Activated T-helper 1 cell treated with anti-CD3 and anti-CD28 coated beads, Interleukin-12 subunit alpha, Interleukin-12 subunit beta, Interleukin-2, Interleukin-4 antibody, amounts not matched to agents 30 ng/mL and 10 ng/mL and 1 ng/mL, durations not matched to agents 14 hours and 24 hours and 36 hours (primary cell): ENCODE measurements around the gene S100A11. TPM values are rescaled to one million over a fixed set of nuclear protein-coding genes. Genes with fewer than 3 reads are reported as not detected.

Experiments
- DNase-seq: peaks from one replicate; pipeline ENCODE4 v3.0.0; 2021; ENCODE audit warnings: low spot score
- H3K27ac Mint-ChIP-seq: one replicate; pipeline ENCODE4 v1.8.0; 2021; ENCODE audit warnings: mild to moderate bottlenecking, mixed read lengths
- H3K27me3 Mint-ChIP-seq: one replicate; pipeline ENCODE4 v1.8.0; 2022; ENCODE audit warnings: mild to moderate bottlenecking, moderate library complexity, mixed read lengths; ENCODE audit not compliant: insufficient read depth
- H3K36me3 Mint-ChIP-seq: one replicate; pipeline ENCODE4 v1.8.0; 2021; ENCODE audit warnings: low read depth, mixed read lengths
- H3K4me1 Mint-ChIP-seq: one replicate; pipeline ENCODE4 v1.8.0; 2021; ENCODE audit warnings: low read depth, mixed read lengths
- H3K4me3 Mint-ChIP-seq: one replicate; pipeline ENCODE4 v1.8.0; 2021; ENCODE audit warnings: mild to moderate bottlenecking, moderate library complexity, mixed read lengths
- H3K9me3 Mint-ChIP-seq: one replicate; pipeline ENCODE4 v1.8.0; 2021; ENCODE audit warnings: mixed read lengths
- intact Hi-C: fragments of 100-400 bp; cut with micrococcal nuclease; formaldehyde crosslinking; loops from one replicate; pipeline ENCODE4 v1.15.1; 2024
- total RNA-seq: library from RNA; stranded (reverse); gene quantifications from 2 replicates; pipeline ENCODE4 v1.2.3, GENCODE V29; 2022

Gene S100A11
- total RNA-seq, 1 donor from 2014 or later = 203 TPM

DNA sequence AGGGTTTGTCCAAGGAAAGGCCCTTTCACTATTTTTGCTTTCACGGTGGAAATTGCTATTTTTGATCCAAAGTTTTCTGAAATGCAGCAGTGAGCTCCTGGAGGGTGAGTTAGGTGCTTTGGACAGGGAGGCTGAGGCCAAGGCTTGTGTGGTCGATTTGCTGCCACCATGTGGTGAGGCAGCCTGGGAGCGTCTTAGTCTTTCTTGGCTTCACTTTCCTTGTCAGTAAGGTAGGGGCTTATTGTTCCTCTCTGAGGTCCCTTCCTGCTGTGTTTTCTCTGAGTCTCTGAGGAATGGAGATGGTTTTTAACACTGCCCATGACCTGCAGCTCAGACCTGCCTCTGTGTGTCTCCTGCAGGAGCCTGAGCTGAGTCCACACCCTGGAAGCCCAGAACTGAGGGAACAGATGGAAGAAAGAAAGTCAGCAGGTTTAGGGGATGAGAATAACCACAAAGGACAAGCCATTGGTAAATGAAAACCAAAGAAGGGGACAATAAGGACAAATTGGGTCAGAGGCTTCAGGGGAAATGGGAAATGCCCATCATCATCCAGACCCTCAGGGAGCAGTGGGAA, 23.1 kb downstream of the S100A11 start:
- Mint-ChIP-seq H3K9me3 (no peaks in the 10 kb centered on the region), H3K36me3 (peaks cover 2% of the 10 kb centered on the region), H3K27me3 (peaks cover 26% of the 10 kb centered on the region), H3K4me1 (peaks cover 7% of the 10 kb centered on the region), H3K4me3 (no peak overlapping the region), H3K27ac (no peak overlapping the region)
- DNase-seq = peak; percentile 42
- intact Hi-C loops = loop anchor here (1.0 kb wide), 2 partner anchors 45 to 79 kb away; no protein-coding TSS in a partner anchor

DNA sequence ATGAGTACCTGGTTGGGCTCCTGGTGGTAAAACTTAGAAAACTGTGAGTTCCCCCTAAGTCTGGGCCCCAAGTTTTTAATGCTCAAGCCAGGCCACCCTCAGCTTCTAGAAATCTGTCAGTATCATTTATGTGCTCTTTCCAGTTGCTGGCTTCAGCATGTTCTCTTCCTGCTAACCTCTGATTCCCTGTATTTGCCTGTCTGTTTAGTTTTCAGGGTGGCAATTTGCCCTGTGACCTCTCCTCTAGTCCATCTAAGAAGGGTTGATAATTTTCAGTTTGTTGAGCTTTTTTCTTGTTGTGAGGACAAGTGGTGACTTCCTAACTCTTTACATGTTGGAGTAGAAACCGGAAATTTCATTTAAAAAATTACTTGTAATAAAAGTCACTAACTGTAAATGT, 27.1 kb downstream of the S100A11 start:
- intact Hi-C loops = no loop called here
- H3K9me3 Mint-ChIP-seq = no peaks in the 10 kb centered on the region
- no peak overlapping the region for H3K4me3 Mint-ChIP-seq
- peaks cover 34% of the 10 kb centered on the region for H3K27me3 Mint-ChIP-seq
- no peak for DNase-seq
- peaks cover 2% of the 10 kb centered on the region for H3K36me3 Mint-ChIP-seq
- peaks cover 15% of the 10 kb centered on the region for H3K4me1 Mint-ChIP-seq
- no peak overlapping the region for H3K27ac Mint-ChIP-seq

DNA sequence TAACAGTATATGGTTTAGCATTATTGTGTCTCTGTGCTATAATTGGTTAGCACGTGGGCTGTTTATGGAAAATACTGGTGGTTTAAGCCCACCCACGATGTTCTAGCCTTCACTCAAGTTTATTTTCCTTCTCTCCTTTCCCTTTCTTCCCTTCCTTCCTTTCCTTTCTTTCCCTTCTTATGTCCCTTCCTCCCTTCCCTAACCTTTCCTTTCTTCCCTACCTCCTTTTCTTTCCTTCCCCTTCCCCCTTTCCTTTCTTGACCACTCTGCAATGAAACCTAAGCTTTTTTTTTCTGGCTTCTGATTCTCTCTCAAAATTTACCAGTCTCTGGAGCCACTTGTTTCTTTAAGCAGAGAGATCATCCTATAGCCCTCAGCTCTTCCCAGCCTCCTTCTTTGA, 29.8 kb downstream of the S100A11 start:
- Mint-ChIP-seq H3K36me3 (no peaks in the 10 kb centered on the region), H3K4me3 (no peak overlapping the region), H3K27ac (peak overlapping the region; percentile 26), H3K27me3 (peaks cover 47% of the 10 kb centered on the region), H3K9me3 (no peaks in the 10 kb centered on the region), H3K4me1 (peaks cover 7% of the 10 kb centered on the region)
- intact Hi-C loops = no loop called here
- DNase-seq = no peak

DNA sequence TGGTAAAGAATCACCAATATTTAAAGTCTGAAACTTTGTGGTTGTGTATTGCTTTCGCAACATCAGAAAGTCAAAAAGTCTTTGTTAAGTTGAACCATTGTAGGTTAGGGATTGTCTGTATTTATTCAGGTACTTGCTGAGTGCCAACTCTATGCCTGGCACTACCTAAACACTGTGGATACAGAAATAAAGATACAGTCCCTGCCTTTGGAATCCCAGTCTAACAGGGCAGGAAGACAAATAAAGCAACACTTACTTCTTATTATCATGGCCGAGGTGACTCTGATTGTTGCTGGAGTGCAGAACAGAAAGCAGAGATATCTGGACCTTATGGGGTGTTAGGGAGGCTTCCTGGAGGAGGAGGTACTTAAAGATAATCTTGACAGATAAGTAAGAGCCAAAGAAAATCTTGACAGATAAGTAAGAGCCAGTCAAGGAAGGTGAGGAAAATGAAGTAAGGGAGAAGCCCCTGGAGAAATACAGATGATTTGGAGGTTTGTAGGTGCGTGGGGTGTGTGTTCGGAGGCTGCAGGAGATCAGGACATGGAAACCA, 31.4 kb downstream of the S100A11 start:
- H3K36me3 Mint-ChIP-seq = no peaks in the 10 kb centered on the region
- peaks cover 14% of the 10 kb centered on the region for H3K4me1 Mint-ChIP-seq
- intact Hi-C loops = no loop called here
- H3K27me3 Mint-ChIP-seq = peaks cover 47% of the 10 kb centered on the region
- no peak overlapping the region for H3K27ac Mint-ChIP-seq
- DNase-seq = no peak
- no peak overlapping the region for H3K4me3 Mint-ChIP-seq
- no peaks in the 10 kb centered on the region for H3K9me3 Mint-ChIP-seq

DNA sequence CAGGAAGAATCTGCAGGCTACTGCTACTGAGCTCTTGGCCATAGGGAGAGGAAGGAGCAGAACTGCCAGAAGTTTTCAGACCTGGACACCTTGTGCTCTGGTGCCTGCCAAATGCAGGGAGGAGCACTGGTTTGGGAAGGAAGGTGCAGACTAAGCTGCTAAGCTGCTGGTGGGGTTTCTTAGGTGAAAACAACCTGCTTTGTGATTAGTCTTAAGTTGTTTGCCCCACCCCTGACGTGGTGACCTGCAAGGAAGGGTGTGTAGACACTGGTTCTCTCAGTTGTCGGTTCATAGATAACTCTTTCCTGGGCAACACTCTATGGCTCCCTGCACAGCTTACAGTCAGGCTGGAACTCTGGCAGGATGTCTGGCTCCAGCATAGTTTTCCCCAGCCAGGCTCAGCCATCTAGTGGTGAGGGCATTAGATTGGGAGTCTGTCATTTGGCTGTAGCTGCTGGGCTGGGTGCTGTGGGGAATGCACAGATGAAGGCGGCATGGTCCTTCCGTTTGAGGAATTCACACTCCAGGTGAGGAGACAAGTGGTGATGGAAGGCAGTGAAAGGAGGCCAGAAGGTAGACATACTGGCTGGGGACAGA, 32.9 kb downstream of the S100A11 start:
- Mint-ChIP-seq H3K4me1 (peaks cover 14% of the 10 kb centered on the region), H3K4me3 (no peak overlapping the region), H3K27me3 (peaks cover 46% of the 10 kb centered on the region), H3K9me3 (no peaks in the 10 kb centered on the region), H3K27ac (no peak overlapping the region), H3K36me3 (no peaks in the 10 kb centered on the region)
- intact Hi-C loops = loop anchor here (5.0 kb wide), 1 partner anchor 412 kb away; no protein-coding TSS in a partner anchor
- DNase-seq = no peak

DNA sequence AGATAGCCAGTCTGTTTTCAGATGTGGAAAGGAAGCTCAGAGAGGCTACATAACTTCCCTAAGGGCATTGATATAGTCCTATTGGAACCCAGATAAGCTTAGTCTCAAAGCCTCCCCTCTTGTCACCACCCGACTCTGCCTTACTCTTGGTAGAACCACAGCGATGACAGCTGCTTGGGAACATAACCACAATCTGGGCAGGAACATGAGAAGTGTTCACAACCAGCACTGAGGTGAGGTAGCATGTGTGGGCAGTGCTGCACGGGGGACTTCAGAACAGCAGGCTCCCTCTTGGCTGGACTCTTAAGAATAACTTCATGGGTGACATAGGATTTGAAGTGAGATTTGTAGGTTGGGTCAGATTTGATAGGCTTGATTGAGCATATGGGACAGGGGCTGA, 33.8 kb downstream of the S100A11 start:
- intact Hi-C loops = loop anchor here (5.0 kb wide), 1 partner anchor 411 kb away; no protein-coding TSS in a partner anchor
- H3K27me3 Mint-ChIP-seq = peaks cover 46% of the 10 kb centered on the region

DNA sequence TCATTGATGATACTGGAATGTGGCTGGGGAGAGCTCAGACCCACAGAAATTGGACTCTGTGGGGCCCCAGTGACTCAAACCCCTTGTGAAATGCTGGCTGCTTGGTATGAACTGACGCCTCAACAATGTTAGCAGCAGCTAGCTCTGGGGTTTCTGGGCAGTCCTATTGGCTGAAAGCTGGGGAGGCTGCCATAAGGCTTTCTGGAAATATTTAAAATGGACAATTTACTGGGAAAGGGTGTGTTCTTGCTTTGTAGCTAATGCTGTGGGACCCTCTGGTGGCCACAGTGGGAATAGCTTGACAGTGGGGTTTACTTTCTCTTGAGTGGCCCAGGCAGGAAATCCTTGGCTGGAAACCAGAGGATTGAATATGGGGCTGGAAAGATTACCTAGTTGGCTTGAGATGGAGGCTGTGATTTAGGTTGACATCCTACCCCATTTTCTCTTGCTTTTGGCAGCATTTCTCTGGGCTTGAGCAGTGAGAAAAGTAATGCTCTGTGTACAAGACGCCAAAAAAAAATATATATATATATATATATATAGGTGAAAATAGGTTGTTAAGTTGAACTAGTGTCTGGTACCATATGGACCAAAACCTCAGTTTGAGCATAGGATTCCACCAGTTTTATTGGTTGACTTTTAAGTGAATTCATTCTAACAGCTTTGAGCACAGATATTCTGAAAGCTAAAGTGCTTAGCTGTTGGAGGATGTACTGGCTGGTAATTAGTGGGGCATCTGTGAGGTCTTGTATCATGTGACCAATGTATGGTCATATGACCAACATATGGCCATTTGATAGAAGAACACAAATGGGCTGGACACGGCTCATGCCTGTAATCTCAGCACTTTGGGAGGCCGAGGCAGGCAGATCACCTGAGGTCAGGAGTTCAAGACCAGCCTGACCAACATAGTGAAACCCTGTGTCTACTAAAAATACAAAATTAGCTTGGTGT, 34.9 kb downstream of the S100A11 start:
- DNase-seq = peak; percentile 50
- H3K36me3 Mint-ChIP-seq = no peaks in the 10 kb centered on the region
- H3K9me3 Mint-ChIP-seq = no peaks in the 10 kb centered on the region
- intact Hi-C loops = loop anchor here (1.0 to 5.0 kb wide), 4 partner anchors 34 to 410 kb away; no protein-coding TSS in a partner anchor
- H3K4me3 Mint-ChIP-seq = no peak overlapping the region
- peaks cover 37% of the 10 kb centered on the region for H3K27me3 Mint-ChIP-seq
- peaks cover 9% of the 10 kb centered on the region for H3K4me1 Mint-ChIP-seq
- no peak overlapping the region for H3K27ac Mint-ChIP-seq

More for the DNA sequence above, 33.8 kb downstream of the S100A11 start:
- no peak for DNase-seq
- Mint-ChIP-seq H3K9me3 (no peaks in the 10 kb centered on the region), H3K4me1 (peaks cover 14% of the 10 kb centered on the region), H3K27ac (no peak overlapping the region), H3K36me3 (no peaks in the 10 kb centered on the region), H3K4me3 (no peak overlapping the region)

DNA sequence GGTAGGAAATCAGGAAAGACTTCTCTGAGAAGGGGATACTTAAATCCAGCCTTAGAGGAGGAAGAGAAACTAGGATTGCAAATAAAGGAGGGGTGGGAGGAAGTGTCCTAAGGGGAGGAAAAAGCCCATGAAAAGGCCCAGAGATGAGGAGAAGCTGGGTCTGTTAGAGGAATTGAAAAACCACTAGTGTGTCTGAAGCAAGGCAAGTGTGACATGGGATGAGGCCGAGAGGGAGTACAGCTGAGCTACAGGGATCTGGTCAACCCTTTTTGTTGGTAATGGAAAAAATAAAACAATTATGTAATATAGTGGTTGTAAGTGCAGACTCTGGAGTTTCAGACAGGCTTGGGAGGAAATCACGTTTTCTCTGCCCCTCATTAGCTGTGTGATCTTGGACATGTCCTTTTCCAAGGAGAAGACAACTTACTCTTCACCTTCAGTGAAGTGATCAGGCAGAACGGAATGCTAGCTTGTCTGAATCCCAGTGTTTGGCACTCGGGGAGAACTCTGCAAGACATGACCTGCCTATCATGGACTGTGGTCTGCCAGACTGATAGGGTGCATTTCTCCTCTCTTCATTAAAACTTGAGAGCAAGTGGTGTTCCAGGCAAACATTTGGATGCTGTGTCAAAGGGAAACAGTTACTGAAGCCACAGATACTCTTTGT, 35.7 kb downstream of the S100A11 start:
- Mint-ChIP-seq H3K27ac (no peak overlapping the region), H3K4me3 (no peak overlapping the region), H3K9me3 (no peaks in the 10 kb centered on the region), H3K27me3 (peaks cover 35% of the 10 kb centered on the region), H3K4me1 (peaks cover 7% of the 10 kb centered on the region), H3K36me3 (no peaks in the 10 kb centered on the region)
- intact Hi-C loops = loop anchor here (1.0 to 5.0 kb wide), 4 partner anchors 33 to 409 kb away; no protein-coding TSS in a partner anchor
- DNase-seq = no peak

DNA sequence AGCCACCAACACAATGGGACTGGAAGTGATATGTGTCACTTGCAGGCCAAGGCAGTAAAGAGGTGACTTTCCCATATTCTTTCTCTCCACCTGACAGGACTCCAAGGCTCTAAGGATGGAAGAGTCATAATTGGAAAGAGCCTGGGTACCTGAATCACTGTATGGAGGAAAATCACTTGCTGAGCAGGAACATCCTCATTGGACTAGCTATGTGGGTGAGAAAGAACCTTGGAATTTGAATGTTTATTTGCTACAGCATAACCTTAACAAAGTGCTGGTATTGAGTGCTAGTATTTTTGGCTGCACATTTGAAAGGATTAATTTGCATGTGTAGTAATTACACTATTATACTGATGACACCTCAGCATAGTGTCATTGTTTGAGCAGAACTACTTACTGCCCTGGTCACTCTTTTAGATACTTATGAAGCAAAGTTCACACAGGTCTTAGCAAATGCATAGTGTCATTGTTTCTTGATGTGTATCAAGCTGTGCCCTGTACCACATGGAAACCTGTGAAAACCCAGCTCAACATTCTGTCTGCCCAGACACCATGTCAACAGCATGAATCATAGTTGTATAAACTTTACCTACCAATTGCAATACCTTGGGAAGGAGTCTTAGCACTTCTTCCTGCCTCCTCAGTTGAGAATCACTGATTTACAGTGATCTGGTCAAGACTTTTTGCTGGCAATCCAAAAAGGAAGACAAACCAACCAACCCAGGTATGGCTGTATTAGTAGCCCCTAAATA, 38.0 kb downstream of the S100A11 start:
- H3K9me3 Mint-ChIP-seq = no peaks in the 10 kb centered on the region
- no peaks in the 10 kb centered on the region for H3K36me3 Mint-ChIP-seq
- H3K27ac Mint-ChIP-seq = no peak overlapping the region
- H3K27me3 Mint-ChIP-seq = peaks cover 21% of the 10 kb centered on the region
- peaks cover 12% of the 10 kb centered on the region for H3K4me1 Mint-ChIP-seq
- H3K4me3 Mint-ChIP-seq = no peak overlapping the region
- DNase-seq = no peak
- intact Hi-C loops = loop anchor here (10.0 kb wide), 1 partner anchor 384 kb away; the partner anchor contains the start of gene SNX27

DNA sequence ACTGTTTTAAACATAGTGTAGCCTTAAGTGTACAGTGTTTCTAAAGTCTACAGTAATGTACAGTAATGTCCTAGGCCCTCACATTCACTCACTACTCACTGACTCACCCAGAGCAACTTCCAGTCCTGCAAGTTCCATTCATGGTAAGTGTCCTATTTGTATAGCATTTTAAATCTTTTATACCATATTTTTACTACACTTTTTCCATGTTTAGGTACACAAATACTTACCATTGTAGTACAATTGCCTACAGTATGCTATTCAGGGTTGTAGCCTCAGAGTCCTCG, 39.6 kb downstream of the S100A11 start:
- DNase-seq = no peak
- Mint-ChIP-seq H3K36me3 (peaks cover 6% of the 10 kb centered on the region), H3K27ac (no peak overlapping the region), H3K9me3 (no peaks in the 10 kb centered on the region), H3K4me3 (no peak overlapping the region), H3K27me3 (peaks cover 10% of the 10 kb centered on the region), H3K4me1 (peaks cover 22% of the 10 kb centered on the region)
- intact Hi-C loops = loop anchor here (1.0 to 10.0 kb wide), 3 partner anchors 29 to 382 kb away; partner anchors contain the start of gene SNX27

DNA sequence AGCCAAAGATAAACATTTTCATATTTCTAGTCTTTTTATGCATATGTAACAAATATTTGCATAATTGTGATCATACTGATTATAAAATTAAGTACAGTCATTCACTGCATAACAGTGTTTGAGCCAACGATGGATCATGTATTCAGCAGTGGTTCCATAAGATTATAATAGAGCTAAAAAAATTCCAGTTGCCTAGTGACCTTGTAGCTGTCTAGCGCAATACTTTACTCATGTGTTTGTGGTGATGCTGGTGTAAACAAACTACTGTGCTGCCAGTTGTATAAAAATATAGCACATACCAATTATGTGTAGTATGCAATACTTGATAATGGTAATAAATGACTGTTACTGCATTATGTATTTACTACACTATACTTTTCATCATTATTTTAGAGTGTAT, 41.0 kb downstream of the S100A11 start:
- Mint-ChIP-seq H3K27ac (no peak overlapping the region), H3K4me1 (peaks cover 30% of the 10 kb centered on the region), H3K36me3 (peaks cover 6% of the 10 kb centered on the region), H3K27me3 (peaks cover 9% of the 10 kb centered on the region), H3K4me3 (no peak overlapping the region), H3K9me3 (no peaks in the 10 kb centered on the region)
- intact Hi-C loops = loop anchor here (1.0 to 10.0 kb wide), 3 partner anchors 39 to 381 kb away; partner anchors contain the start of gene SNX27
- no peak for DNase-seq
